ENCODE results near the gene DNAH3. TPM values are rescaled to one million over a fixed set of nuclear protein-coding genes. Genes with fewer than 3 reads are reported as not detected.
"Not testable (repeated sequence)": the region's sequence is repeated elsewhere in the genome, so short reads cannot be mapped to it uniquely, and the experiment has no call there.

The DNAH3 gene
- polyA plus RNA-seq, 4 donors, result 0.32 to 0.67 (median 0.52) TPM; not detected in 1

GRCh38 chr16:20940871-20941635 lies 209.6 kb downstream of the DNAH3 start:
- DNase-seq (peak in 1 of 2 donors; percentile 20), FAIRE-seq (no peak)
- no peaks in the 10 kb centered on the region for H3K36me3 ChIP-seq (ENCODE audit: control insufficient read depth in 3 of 3, insufficient read depth in 2 of 3, low read depth in 1 of 3, low read length in 3 of 3)
- WGBS, 3 donors, result 50 to 56% (median 55%) methylated on average over 6 of the region's 6 CpGs
- no peak overlapping the region for H3K4me3 ChIP-seq (ENCODE audit: low read depth in 1 of 3, low read length in 3 of 3)
- no peaks in the 10 kb centered on the region for H3K27me3 ChIP-seq (ENCODE audit: control insufficient read depth in 3 of 3, insufficient read depth in 3 of 3, low read length in 3 of 3)
- H3K9me3 ChIP-seq (ENCODE audit: control insufficient read depth in 2 of 2, insufficient read depth in 1 of 2, low read depth in 1 of 2, low read length in 1 of 2), result no peaks in the 10 kb centered on the region
- no peaks in the 10 kb centered on the region for H3K4me1 ChIP-seq (ENCODE audit: control insufficient read depth in 3 of 3, insufficient read depth in 2 of 3, low read depth in 1 of 3, low read length in 2 of 3)
- no peak overlapping the region for H3K27ac ChIP-seq (ENCODE audit: low read depth in 1 of 3, low read length in 2 of 3)

GRCh38 chr16:20939611-20940010 lies 211.0 kb downstream of the DNAH3 start:
- FAIRE-seq (no peak), DNase-seq (no peak)
- no peaks in the 10 kb centered on the region for H3K27me3 ChIP-seq (ENCODE audit: control insufficient read depth in 3 of 3, insufficient read depth in 3 of 3, low read length in 3 of 3)
- H3K4me1 ChIP-seq (ENCODE audit: control insufficient read depth in 3 of 3, insufficient read depth in 2 of 3, low read depth in 1 of 3, low read length in 2 of 3), result no peaks in the 10 kb centered on the region
- H3K27ac ChIP-seq (ENCODE audit: low read depth in 1 of 3, low read length in 2 of 3), result no peak overlapping the region
- H3K36me3 ChIP-seq (ENCODE audit: control insufficient read depth in 3 of 3, insufficient read depth in 2 of 3, low read depth in 1 of 3, low read length in 3 of 3), result no peaks in the 10 kb centered on the region
- H3K9me3 ChIP-seq (ENCODE audit: control insufficient read depth in 2 of 2, insufficient read depth in 1 of 2, low read depth in 1 of 2, low read length in 1 of 2), result no peaks in the 10 kb centered on the region
- H3K4me3 ChIP-seq (ENCODE audit: low read depth in 1 of 3, low read length in 3 of 3), result no peak overlapping the region

GRCh38 chr16:20938426-20938825 lies 212.2 kb downstream of the DNAH3 start:
- DNase-seq (no peak), FAIRE-seq (no peak)
- Histone ChIP-seq H3K27me3 (ENCODE audit: control insufficient read depth in 3 of 3, insufficient read depth in 3 of 3, low read length in 3 of 3) (no peaks in the 10 kb centered on the region), H3K36me3 (ENCODE audit: control insufficient read depth in 3 of 3, insufficient read depth in 2 of 3, low read depth in 1 of 3, low read length in 3 of 3) (no peaks in the 10 kb centered on the region), H3K4me3 (ENCODE audit: low read depth in 1 of 3, low read length in 3 of 3) (no peak overlapping the region), H3K9me3 (ENCODE audit: control insufficient read depth in 2 of 2, insufficient read depth in 1 of 2, low read depth in 1 of 2, low read length in 1 of 2) (no peaks in the 10 kb centered on the region), H3K27ac (ENCODE audit: low read depth in 1 of 3, low read length in 2 of 3) (no peak overlapping the region), H3K4me1 (ENCODE audit: control insufficient read depth in 3 of 3, insufficient read depth in 2 of 3, low read depth in 1 of 3, low read length in 2 of 3) (no peaks in the 10 kb centered on the region)
- 34 to 52% (median 51%) methylated on average over 2 of the region's 2 CpGs for WGBS, 3 donors

- Histone ChIP-seq H3K27ac (ENCODE audit: low read depth in 1 of 3, low read length in 2 of 3) (no peak overlapping the region), H3K36me3 (ENCODE audit: control insufficient read depth in 3 of 3, insufficient read depth in 2 of 3, low read depth in 1 of 3, low read length in 3 of 3) (no peaks in the 10 kb centered on the region), H3K27me3 (ENCODE audit: control insufficient read depth in 3 of 3, insufficient read depth in 3 of 3, low read length in 3 of 3) (no peaks in the 10 kb centered on the region), H3K4me3 (ENCODE audit: low read depth in 1 of 3, low read length in 3 of 3) (no peak overlapping the region), H3K9me3 (ENCODE audit: control insufficient read depth in 2 of 2, insufficient read depth in 1 of 2, low read depth in 1 of 2, low read length in 1 of 2) (no peaks in the 10 kb centered on the region), H3K4me1 (ENCODE audit: control insufficient read depth in 3 of 3, insufficient read depth in 2 of 3, low read depth in 1 of 3, low read length in 2 of 3) (no peaks in the 10 kb centered on the region)
- 14 to 70% (median 30%) methylated on average over 6 of the region's 6 CpGs for WGBS, 3 donors
- DNase-seq (peak; percentile 62 to 77), FAIRE-seq (no peak)
Observed at GRCh38 chr16:20937736-20938135, 212.9 kb downstream of the DNAH3 start.

GRCh38 chr16:20933589-20933988 lies 217.1 kb downstream of the DNAH3 start:
- Histone ChIP-seq H3K4me3 (ENCODE audit: low read depth in 1 of 3, low read length in 3 of 3) (no peak overlapping the region), H3K36me3 (ENCODE audit: control insufficient read depth in 3 of 3, insufficient read depth in 2 of 3, low read depth in 1 of 3, low read length in 3 of 3) (no peaks in the 10 kb centered on the region), H3K27ac (ENCODE audit: low read depth in 1 of 3, low read length in 2 of 3) (no peak overlapping the region), H3K27me3 (ENCODE audit: control insufficient read depth in 3 of 3, insufficient read depth in 3 of 3, low read length in 3 of 3) (no peaks in the 10 kb centered on the region), H3K9me3 (ENCODE audit: control insufficient read depth in 2 of 2, insufficient read depth in 1 of 2, low read depth in 1 of 2, low read length in 1 of 2) (no peaks in the 10 kb centered on the region), H3K4me1 (ENCODE audit: control insufficient read depth in 3 of 3, insufficient read depth in 2 of 3, low read depth in 1 of 3, low read length in 2 of 3) (no peaks in the 10 kb centered on the region)
- no peak for DNase-seq
- no peak for FAIRE-seq

- DNase-seq (no peak), FAIRE-seq (no peak)
- Histone ChIP-seq H3K9me3 (ENCODE audit: control insufficient read depth in 2 of 2, insufficient read depth in 1 of 2, low read depth in 1 of 2, low read length in 1 of 2) (no peaks in the 10 kb centered on the region), H3K4me1 (ENCODE audit: control insufficient read depth in 3 of 3, insufficient read depth in 2 of 3, low read depth in 1 of 3, low read length in 2 of 3) (no peaks in the 10 kb centered on the region), H3K27me3 (ENCODE audit: control insufficient read depth in 3 of 3, insufficient read depth in 3 of 3, low read length in 3 of 3) (no peaks in the 10 kb centered on the region), H3K27ac (ENCODE audit: low read depth in 1 of 3, low read length in 2 of 3) (no peak overlapping the region), H3K36me3 (ENCODE audit: control insufficient read depth in 3 of 3, insufficient read depth in 2 of 3, low read depth in 1 of 3, low read length in 3 of 3) (peaks cover 0 to 2% (median 0%) of the 10 kb centered on the region in 3 donors), H3K4me3 (ENCODE audit: low read depth in 1 of 3, low read length in 3 of 3) (no peak overlapping the region)
- WGBS, 3 donors, result 80 to 96% (median 94%) methylated on average over 5 of the region's 5 CpGs
Observed at GRCh38 chr16:20931066-20931600, 219.5 kb downstream of the DNAH3 start.

GRCh38 chr16:20930365-20930690 lies 220.3 kb downstream of the DNAH3 start:
- Histone ChIP-seq H3K4me3 (ENCODE audit: low read depth in 1 of 3, low read length in 3 of 3) (no peak overlapping the region), H3K9me3 (ENCODE audit: control insufficient read depth in 2 of 2, insufficient read depth in 1 of 2, low read depth in 1 of 2, low read length in 1 of 2) (no peaks in the 10 kb centered on the region), H3K27ac (ENCODE audit: low read depth in 1 of 3, low read length in 2 of 3) (no peak overlapping the region), H3K36me3 (ENCODE audit: control insufficient read depth in 3 of 3, insufficient read depth in 2 of 3, low read depth in 1 of 3, low read length in 3 of 3) (peaks cover 0 to 4% (median 0%) of the 10 kb centered on the region in 3 donors), H3K27me3 (ENCODE audit: control insufficient read depth in 3 of 3, insufficient read depth in 3 of 3, low read length in 3 of 3) (no peaks in the 10 kb centered on the region), H3K4me1 (ENCODE audit: control insufficient read depth in 3 of 3, insufficient read depth in 2 of 3, low read depth in 1 of 3, low read length in 2 of 3) (peaks cover 0 to 2% (median 0%) of the 10 kb centered on the region in 3 donors)
- WGBS, 3 donors, result 84 to 100% (median 94%) methylated on average over 1 of the region's 1 CpG
- FAIRE-seq, result no peak
- no peak for DNase-seq

GRCh38 chr16:20929676-20930364 lies 220.8 kb downstream of the DNAH3 start:
- not testable (repeated sequence) for H3K27ac ChIP-seq (ENCODE audit: low read depth in 1 of 3, low read length in 2 of 3); H3K9me3 ChIP-seq (ENCODE audit: control insufficient read depth in 2 of 2, insufficient read depth in 1 of 2, low read depth in 1 of 2, low read length in 1 of 2); H3K36me3 ChIP-seq (ENCODE audit: control insufficient read depth in 3 of 3, insufficient read depth in 2 of 3, low read depth in 1 of 3, low read length in 3 of 3); H3K4me1 ChIP-seq (ENCODE audit: control insufficient read depth in 3 of 3, insufficient read depth in 2 of 3, low read depth in 1 of 3, low read length in 2 of 3); H3K4me3 ChIP-seq (ENCODE audit: low read depth in 1 of 3, low read length in 3 of 3); H3K27me3 ChIP-seq (ENCODE audit: control insufficient read depth in 3 of 3, insufficient read depth in 3 of 3, low read length in 3 of 3); DNase-seq; FAIRE-seq
- WGBS, 3 donors, result 81 to 86% (median 82%) methylated on average over 10 of the region's 10 CpGs

All from small intestine (tissue), 7 donors.